ENCODE results near the gene MYO1F. TPM values are rescaled to one million over a fixed set of nuclear protein-coding genes. Genes with fewer than 3 reads are reported as not detected.
A peak's percentile ranks its signal among the peaks of the same experiment; 100 is the strongest.

Gene MYO1F
- polyA plus RNA-seq, 3 donors: 121 to 707 (median 197) TPM

DNA sequence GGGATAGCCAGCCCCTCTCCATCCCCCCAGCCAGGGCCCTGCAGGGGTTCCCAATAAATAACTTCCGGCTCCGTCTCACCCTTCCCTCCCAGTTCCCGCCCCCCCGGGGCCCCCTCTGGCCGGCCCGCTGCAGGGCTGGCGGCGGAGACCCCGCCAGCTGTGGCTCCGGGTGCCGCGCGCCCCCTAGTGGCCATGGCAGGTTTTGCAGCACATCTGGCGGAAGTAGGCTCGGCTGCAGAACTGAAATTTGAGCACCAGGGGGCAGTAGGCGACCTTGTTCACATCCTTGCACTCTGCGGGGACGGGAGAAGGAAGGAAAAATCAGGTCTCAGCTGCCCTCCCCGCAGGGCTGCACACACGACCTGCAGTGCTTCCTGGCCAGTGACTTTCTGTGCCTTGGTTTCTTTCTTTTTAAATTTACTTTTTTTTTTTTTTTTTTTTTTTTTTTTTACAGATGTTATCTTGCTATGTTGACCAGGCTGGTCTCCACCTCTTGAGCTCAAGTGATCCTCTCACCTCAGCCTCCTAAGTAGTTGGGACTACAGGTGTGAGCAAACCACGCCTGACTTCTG lies 3.6 kb upstream of the MYO1F start:
- H3K36me3 Mint-ChIP-seq: peaks cover 7 to 11% of the 10 kb centered on the region in 2 donors
- H3K4me3 Mint-ChIP-seq: no peak overlapping the region
- no peaks in the 10 kb centered on the region for H3K36me3 ChIP-seq (replicated peaks in 1 of 2; ENCODE audit: control insufficient read depth in 1 of 2, insufficient read depth in 2 of 2, low read length in 2 of 2)
- DNase-seq: peak; percentile 79 to 88 (median 80)
- peaks cover 28% of the 10 kb centered on the region for H3K4me1 Mint-ChIP-seq
- H3K27me3 ChIP-seq (ENCODE audit: control insufficient read depth in 2 of 2, insufficient read depth in 2 of 2, low read length in 2 of 2): no peaks in the 10 kb centered on the region
- peaks cover 0 to 2% (median 2%) of the 10 kb centered on the region in 3 donors for H3K27me3 Mint-ChIP-seq (ENCODE audit: low read depth in 3 of 3)
- peaks cover 0 to 6% (median 0%) of the 10 kb centered on the region in 7 donors for H3K9me3 Mint-ChIP-seq
- no peaks in the 10 kb centered on the region for H3K9me3 ChIP-seq (replicated peaks in 1 of 2; ENCODE audit: control insufficient read depth in 1 of 2, insufficient read depth in 1 of 2, low read length in 2 of 2)
- intact Hi-C loops (cut with micrococcal nuclease): loop anchor here (1.0 to 10.0 kb wide), 3 partner anchors 114 to 494 kb away; partner anchors contain the start of genes MBD3L1 (in 1 of the 2) and ZNF558 (in 1 of the 2)
- WGBS (ENCODE audit: insufficient coverage): 0% methylated on average over 14 of the region's 21 CpGs
- H3K27ac ChIP-seq (ENCODE audit: low read depth in 1 of 2, low read length in 2 of 2): peak overlapping the region in 1 of 2 donors; percentile 14
- H3K9ac ChIP-seq (ENCODE audit: insufficient read depth, low read length, poor library complexity, severe bottlenecking): no peak overlapping the region
- no peak overlapping the region for H2AFZ ChIP-seq (ENCODE audit: insufficient read depth, low read depth, low read length, poor library complexity, severe bottlenecking)
- H3K4me3 ChIP-seq (replicated peaks in 1 of 3; ENCODE audit: low read depth in 2 of 3, low read length in 3 of 3): peak overlapping the region in 1 of 3 experiments; percentile 46
- peaks cover 48% of the 10 kb centered on the region for H3K79me2 ChIP-seq (ENCODE audit: insufficient read depth, low read length)
- peak overlapping the region; percentile 52 for H3K4me2 ChIP-seq (replicated peaks; ENCODE audit: extremely low read depth, low read length, poor library complexity, severe bottlenecking)
- peaks cover 48% of the 10 kb centered on the region for H4K20me1 ChIP-seq (ENCODE audit: insufficient read depth, low read length)
- TF ChIP-seq, protein P1, sequence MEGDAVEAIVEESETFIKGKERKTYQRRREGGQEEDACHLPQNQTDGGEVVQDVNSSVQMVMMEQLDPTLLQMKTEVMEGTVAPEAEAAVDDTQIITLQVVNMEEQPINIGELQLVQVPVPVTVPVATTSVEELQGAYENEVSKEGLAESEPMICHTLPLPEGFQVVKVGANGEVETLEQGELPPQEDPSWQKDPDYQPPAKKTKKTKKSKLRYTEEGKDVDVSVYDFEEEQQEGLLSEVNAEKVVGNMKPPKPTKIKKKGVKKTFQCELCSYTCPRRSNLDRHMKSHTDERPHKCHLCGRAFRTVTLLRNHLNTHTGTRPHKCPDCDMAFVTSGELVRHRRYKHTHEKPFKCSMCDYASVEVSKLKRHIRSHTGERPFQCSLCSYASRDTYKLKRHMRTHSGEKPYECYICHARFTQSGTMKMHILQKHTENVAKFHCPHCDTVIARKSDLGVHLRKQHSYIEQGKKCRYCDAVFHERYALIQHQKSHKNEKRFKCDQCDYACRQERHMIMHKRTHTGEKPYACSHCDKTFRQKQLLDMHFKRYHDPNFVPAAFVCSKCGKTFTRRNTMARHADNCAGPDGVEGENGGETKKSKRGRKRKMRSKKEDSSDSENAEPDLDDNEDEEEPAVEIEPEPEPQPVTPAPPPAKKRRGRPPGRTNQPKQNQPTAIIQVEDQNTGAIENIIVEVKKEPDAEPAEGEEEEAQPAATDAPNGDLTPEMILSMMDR (IDR thresholded peaks at IDR 0.05): peak; percentile 100
- H3K27ac Mint-ChIP-seq: peak overlapping the region in 1 of 7 donors; percentile 80
- H3K4me1 ChIP-seq (ENCODE audit: control insufficient read depth in 1 of 2, insufficient read depth in 2 of 2, low read length in 2 of 2): peaks cover 37 to 39% of the 10 kb centered on the region in 2 donors

DNA sequence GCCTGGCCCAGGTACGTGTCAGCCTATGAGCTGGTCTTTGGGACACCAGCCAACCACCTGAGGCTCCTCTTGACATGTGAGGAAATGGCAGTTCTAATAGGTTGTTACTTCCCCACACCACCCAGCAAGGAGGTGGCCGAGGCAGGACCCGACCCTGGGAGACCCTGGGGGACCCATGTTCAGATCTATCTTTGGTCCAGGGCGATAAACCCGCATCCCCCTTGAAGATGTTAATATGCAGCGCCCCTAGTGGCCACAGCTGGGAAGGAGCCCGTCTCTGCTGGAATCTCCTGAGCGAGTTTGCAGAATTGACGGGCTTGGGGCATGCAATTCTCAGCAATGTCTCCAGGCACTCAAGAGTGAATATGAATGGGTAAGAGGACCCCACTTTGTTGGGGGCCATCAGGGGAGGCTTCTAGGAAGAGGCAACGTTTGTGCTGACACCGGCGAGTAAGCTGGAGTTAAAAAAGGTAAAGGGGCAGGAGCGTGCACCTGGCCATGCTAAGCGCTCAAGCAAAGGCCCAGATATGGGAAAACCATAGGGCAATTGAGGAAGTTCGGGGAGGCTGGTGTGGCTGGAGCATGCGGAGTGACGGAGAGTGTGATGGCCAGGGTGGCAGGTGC lies 1.5 kb upstream of the MYO1F start:
- TF ChIP-seq, protein P1 (IDR thresholded peaks at IDR 0.05): peak; percentile 97
- H3K36me3 Mint-ChIP-seq: peaks cover 27 to 30% of the 10 kb centered on the region in 2 donors
- H2AFZ ChIP-seq (ENCODE audit: insufficient read depth, low read depth, low read length, poor library complexity, severe bottlenecking): peak overlapping the region; percentile 14
- H3K4me1 Mint-ChIP-seq: peaks cover 48% of the 10 kb centered on the region
- peaks cover 0 to 6% (median 0%) of the 10 kb centered on the region in 7 donors for H3K9me3 Mint-ChIP-seq
- intact Hi-C loops (cut with micrococcal nuclease): loop anchor here (5.0 to 10.0 kb wide), 4 partner anchors 36 to 224 kb away; partner anchors contain the start of gene MARCHF2 (in 1 of the 2)
- peak overlapping the region; percentile 36 to 99 (median 72) for H3K27ac Mint-ChIP-seq
- peak overlapping the region in 1 of 3 experiments; percentile 100 for H3K4me3 ChIP-seq (replicated peaks in 1 of 3; ENCODE audit: low read depth in 2 of 3, low read length in 3 of 3)
- peaks cover 0 to 2% (median 2%) of the 10 kb centered on the region in 3 donors for H3K27me3 Mint-ChIP-seq (ENCODE audit: low read depth in 3 of 3)
- H3K79me2 ChIP-seq (ENCODE audit: insufficient read depth, low read length): peaks cover 69% of the 10 kb centered on the region
- H3K4me3 Mint-ChIP-seq: peak overlapping the region in 1 of 2 donors; percentile 87
- H3K4me2 ChIP-seq (replicated peaks; ENCODE audit: extremely low read depth, low read length, poor library complexity, severe bottlenecking): peak overlapping the region; percentile 99
- DNase-seq: peak; percentile 65 to 74 (median 72)
- H3K27ac ChIP-seq (ENCODE audit: low read depth in 1 of 2, low read length in 2 of 2): peak overlapping the region; percentile 14 to 92
- WGBS (ENCODE audit: insufficient coverage): 19% methylated on average over 14 of the region's 17 CpGs
- H3K4me1 ChIP-seq (ENCODE audit: control insufficient read depth in 1 of 2, insufficient read depth in 2 of 2, low read length in 2 of 2): peaks cover 53 to 60% of the 10 kb centered on the region in 2 donors
- H3K9ac ChIP-seq (ENCODE audit: insufficient read depth, low read length, poor library complexity, severe bottlenecking): no peak overlapping the region
- peaks cover 4 to 7% of the 10 kb centered on the region in 2 donors for H3K36me3 ChIP-seq (replicated peaks in 1 of 2; ENCODE audit: control insufficient read depth in 1 of 2, insufficient read depth in 2 of 2, low read length in 2 of 2)
- peaks cover 68% of the 10 kb centered on the region for H4K20me1 ChIP-seq (ENCODE audit: insufficient read depth, low read length)
- no peaks in the 10 kb centered on the region for H3K27me3 ChIP-seq (ENCODE audit: control insufficient read depth in 2 of 2, insufficient read depth in 2 of 2, low read length in 2 of 2)
- no peaks in the 10 kb centered on the region for H3K9me3 ChIP-seq (replicated peaks in 1 of 2; ENCODE audit: control insufficient read depth in 1 of 2, insufficient read depth in 1 of 2, low read length in 2 of 2)

All from CD14-positive monocyte (primary cell).